ENCODE data around the gene FUT3.
"Not testable (repeated sequence)": the region's sequence is repeated elsewhere in the genome, so short reads cannot be mapped to it uniquely, and the experiment has no call there.

FUT3 gene

GRCh38 chr19:5843295-5843927, 7.8 kb downstream of the FUT3 start:
- Mint-ChIP-seq H3K27me3 (peaks cover 17% of the 10 kb centered on the region), H3K9me3 (no peaks in the 10 kb centered on the region), H3K27ac (no peak overlapping the region), H3K4me3 (no peak overlapping the region), H3K4me1 (peaks cover 4% of the 10 kb centered on the region), H3K36me3 (no peaks in the 10 kb centered on the region)
- ATAC-seq, result no peak

GRCh38 chr19:5841735-5842111, 9.5 kb downstream of the FUT3 start:
- H3K36me3 Mint-ChIP-seq, ATAC-seq, H3K9me3 Mint-ChIP-seq, H3K4me1 Mint-ChIP-seq, H3K27ac Mint-ChIP-seq, H3K4me3 Mint-ChIP-seq: not testable (repeated sequence)
- H3K27me3 Mint-ChIP-seq, result peaks cover 33% of the 10 kb centered on the region

- no peak within 1 kb of the TSS for H3K4me3 Mint-ChIP-seq
- H3K9me3 Mint-ChIP-seq, result no peaks in the 10 kb centered on the region
- no peaks in the 10 kb centered on the region for H3K36me3 Mint-ChIP-seq
- H3K27ac Mint-ChIP-seq, result no peak within 1 kb of the TSS
- peaks cover 40% of the 10 kb centered on the region for H3K27me3 Mint-ChIP-seq
- peaks cover 6% of the 10 kb centered on the region for H3K4me1 Mint-ChIP-seq
- no peak for ATAC-seq
Observed at GRCh38 chr19:5839065-5840017, 11.9 kb downstream of the FUT3 start, which contains the start of gene FUT6. FUT6 (minus strand) TSS chr19:5839702; CDS start chr19:5832567, 7,135 bp downstream.

GRCh38 chr19:5838353-5839064, 12.7 kb downstream of the FUT3 start:
- H3K36me3 Mint-ChIP-seq, result no peaks in the 10 kb centered on the region
- peaks cover 45% of the 10 kb centered on the region for H3K27me3 Mint-ChIP-seq
- ATAC-seq, result no peak
- H3K4me1 Mint-ChIP-seq, result peaks cover 6% of the 10 kb centered on the region
- H3K4me3 Mint-ChIP-seq, result no peak overlapping the region
- H3K9me3 Mint-ChIP-seq, result no peaks in the 10 kb centered on the region
- H3K27ac Mint-ChIP-seq, result no peak overlapping the region

- no peak overlapping the region for H3K4me3 Mint-ChIP-seq
- no peaks in the 10 kb centered on the region for H3K9me3 Mint-ChIP-seq
- no peaks in the 10 kb centered on the region for H3K36me3 Mint-ChIP-seq
- H3K27me3 Mint-ChIP-seq, result peaks cover 43% of the 10 kb centered on the region
- H3K4me1 Mint-ChIP-seq, result peaks cover 6% of the 10 kb centered on the region
- ATAC-seq, result no peak
- H3K27ac Mint-ChIP-seq, result no peak overlapping the region
Observed at GRCh38 chr19:5837761-5838352, 13.4 kb downstream of the FUT3 start.

- no peaks in the 10 kb centered on the region for H3K36me3 Mint-ChIP-seq
- ATAC-seq, result no peak
- H3K4me1 Mint-ChIP-seq, result peaks cover 7% of the 10 kb centered on the region
- no peak overlapping the region for H3K27ac Mint-ChIP-seq
- H3K9me3 Mint-ChIP-seq, result no peaks in the 10 kb centered on the region
- peaks cover 49% of the 10 kb centered on the region for H3K27me3 Mint-ChIP-seq
- H3K4me3 Mint-ChIP-seq, result no peak overlapping the region
Observed at GRCh38 chr19:5832527-5833216, 18.6 kb downstream of the FUT3 start.

DNA sequence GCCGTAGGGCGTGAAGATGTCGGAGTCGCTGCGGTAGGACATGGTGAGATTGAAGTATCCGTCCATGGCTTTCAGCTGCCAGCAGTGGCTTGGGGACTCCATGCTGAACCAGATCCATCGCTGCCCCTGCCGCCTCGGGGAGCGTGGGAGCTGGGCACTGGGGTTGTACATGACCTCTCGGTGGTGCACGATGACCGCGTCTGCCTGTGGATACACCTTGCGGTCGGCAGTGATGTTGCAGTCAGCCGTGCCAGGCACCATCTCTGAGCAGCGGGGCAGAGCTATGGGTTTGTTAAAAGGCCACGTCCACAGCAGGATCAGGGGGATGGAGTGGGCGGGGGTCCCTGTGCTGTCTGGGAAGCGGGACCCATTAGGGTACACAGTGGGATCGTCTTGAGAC, 19.2 kb downstream of the FUT3 start:
- Mint-ChIP-seq H3K36me3 (no peaks in the 10 kb centered on the region), H3K4me3 (no peak overlapping the region), H3K4me1 (peaks cover 11% of the 10 kb centered on the region), H3K9me3 (no peaks in the 10 kb centered on the region), H3K27me3 (peaks cover 48% of the 10 kb centered on the region), H3K27ac (no peak overlapping the region)
- no peak for ATAC-seq

DNA sequence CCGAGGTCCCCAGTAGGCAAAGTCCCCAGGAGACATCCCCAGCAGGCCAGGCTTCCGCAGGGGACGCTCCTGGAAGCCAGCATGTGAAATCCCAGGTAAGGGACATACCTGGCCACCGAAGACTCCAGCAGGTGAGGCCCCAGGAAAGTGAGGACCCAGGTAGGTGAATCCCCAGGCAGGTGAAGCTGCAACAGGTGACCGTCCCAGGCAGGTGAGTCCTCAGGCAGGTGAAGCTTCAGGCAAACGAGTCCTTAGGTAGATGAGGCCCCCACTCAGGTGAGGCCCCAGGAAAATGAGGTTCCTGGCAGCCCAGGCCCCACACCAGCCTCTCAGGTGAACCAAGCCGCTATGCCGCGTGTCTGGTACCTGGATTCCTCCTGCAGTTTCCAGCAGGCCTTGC, 20.1 kb downstream of the FUT3 start:
- peaks cover 18% of the 10 kb centered on the region for H3K4me1 Mint-ChIP-seq
- H3K9me3 Mint-ChIP-seq, result no peaks in the 10 kb centered on the region
- H3K27me3 Mint-ChIP-seq, result peaks cover 53% of the 10 kb centered on the region
- H3K4me3 Mint-ChIP-seq, result no peak overlapping the region
- no peaks in the 10 kb centered on the region for H3K36me3 Mint-ChIP-seq
- H3K27ac Mint-ChIP-seq, result no peak overlapping the region
- no peak for ATAC-seq

GRCh38 chr19:5829567-5830310, 21.5 kb downstream of the FUT3 start:
- no peak for ATAC-seq
- Mint-ChIP-seq H3K4me3 (no peak overlapping the region), H3K36me3 (no peaks in the 10 kb centered on the region), H3K9me3 (no peaks in the 10 kb centered on the region), H3K27ac (no peak overlapping the region), H3K27me3 (peaks cover 50% of the 10 kb centered on the region), H3K4me1 (peaks cover 18% of the 10 kb centered on the region)

DNA sequence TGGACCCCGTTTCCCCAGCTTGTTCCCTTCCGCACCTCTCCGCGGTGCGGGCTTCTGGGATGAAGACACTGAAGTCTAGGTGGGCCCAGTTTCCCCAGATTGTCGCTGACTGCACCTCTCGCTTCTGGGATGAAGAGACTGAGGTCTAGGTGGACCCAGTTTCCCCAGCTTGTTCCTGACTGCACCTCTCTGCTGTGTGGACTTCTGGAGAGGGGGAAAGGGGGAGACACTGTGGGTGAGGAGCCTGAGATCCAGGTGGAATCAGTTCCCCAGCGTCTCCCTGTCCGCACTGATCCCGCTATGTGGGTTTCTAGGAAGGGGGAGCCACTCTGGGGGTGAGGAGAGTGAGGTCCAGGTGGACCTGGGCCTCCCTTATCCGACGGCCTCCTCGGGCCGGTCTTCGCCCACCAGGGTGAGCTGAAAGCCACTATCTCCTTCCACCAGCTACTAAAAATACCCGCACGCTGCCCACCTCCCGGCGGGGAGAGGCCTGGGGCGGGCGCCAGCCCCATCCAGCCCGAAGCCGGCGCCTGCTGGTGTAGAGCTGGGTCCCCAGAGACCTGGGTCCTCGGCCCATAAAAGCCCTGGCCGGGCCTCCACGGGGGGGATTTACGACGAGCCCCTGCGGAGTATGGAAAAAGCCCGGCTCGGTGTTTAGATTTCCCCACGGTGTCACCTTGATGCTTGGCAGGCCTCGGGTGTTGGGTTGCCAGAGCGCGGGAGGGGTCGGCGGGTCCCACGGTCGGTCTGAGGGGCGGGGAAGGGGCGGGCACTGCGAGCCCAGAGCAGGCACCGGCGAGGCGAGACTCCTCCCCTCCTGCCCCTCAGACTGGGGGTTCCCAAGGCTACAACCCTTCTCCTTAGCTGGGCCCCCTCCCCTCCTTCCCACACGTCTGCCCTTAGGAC, 22.3 kb downstream of the FUT3 start:
- Mint-ChIP-seq H3K27me3 (peaks cover 42% of the 10 kb centered on the region), H3K4me3 (peak overlapping the region; percentile 96), H3K36me3 (no peaks in the 10 kb centered on the region), H3K9me3 (no peaks in the 10 kb centered on the region), H3K27ac (peak overlapping the region; percentile 81), H3K4me1 (peaks cover 18% of the 10 kb centered on the region)
- ATAC-seq, result no peak

DNA sequence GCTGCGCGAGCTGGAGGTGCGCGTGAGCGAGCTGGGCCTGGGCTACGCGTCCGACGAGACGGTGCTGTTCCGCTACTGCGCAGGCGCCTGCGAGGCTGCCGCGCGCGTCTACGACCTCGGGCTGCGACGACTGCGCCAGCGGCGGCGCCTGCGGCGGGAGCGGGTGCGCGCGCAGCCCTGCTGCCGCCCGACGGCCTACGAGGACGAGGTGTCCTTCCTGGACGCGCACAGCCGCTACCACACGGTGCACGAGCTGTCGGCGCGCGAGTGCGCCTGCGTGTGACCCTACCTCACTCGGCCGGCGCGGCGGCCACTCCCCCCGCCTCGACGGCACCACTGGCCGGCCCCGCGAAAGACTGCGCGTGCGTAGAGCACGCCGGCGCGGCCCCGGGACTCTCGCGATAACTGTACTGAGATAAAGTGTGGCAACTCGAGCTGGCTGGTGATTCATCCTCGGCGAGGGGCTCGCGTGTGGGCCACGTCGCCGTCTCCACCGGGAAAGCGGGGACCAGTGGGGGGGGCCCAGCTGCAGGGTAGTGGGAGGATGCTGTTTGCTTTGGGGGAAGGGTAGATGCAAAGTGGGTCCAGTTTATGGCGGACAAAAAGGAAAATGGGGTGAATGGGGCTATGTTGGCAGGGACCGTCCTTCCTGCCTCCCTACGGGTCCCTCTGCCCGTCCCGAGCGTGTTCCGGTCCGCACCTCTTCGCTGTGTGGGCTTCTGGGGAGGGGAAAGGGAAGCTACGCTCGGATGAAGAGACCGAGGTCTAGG, 23.2 kb downstream of the FUT3 start:
- H3K27me3 Mint-ChIP-seq, result peaks cover 36% of the 10 kb centered on the region
- H3K4me3 Mint-ChIP-seq, result peak overlapping the region; percentile 96
- no peaks in the 10 kb centered on the region for H3K9me3 Mint-ChIP-seq
- H3K27ac Mint-ChIP-seq, result peak overlapping the region; percentile 81
- peak; percentile 84 for ATAC-seq
- peaks cover 18% of the 10 kb centered on the region for H3K4me1 Mint-ChIP-seq
- no peaks in the 10 kb centered on the region for H3K36me3 Mint-ChIP-seq

- H3K4me3 Mint-ChIP-seq, result peak overlapping the region; percentile 77
- H3K36me3 Mint-ChIP-seq, result no peaks in the 10 kb centered on the region
- H3K4me1 Mint-ChIP-seq, result peaks cover 18% of the 10 kb centered on the region
- H3K27me3 Mint-ChIP-seq, result peaks cover 30% of the 10 kb centered on the region
- no peak for ATAC-seq
- H3K27ac Mint-ChIP-seq, result peak overlapping the region; percentile 57
- H3K9me3 Mint-ChIP-seq, result no peaks in the 10 kb centered on the region
Observed at GRCh38 chr19:5827342-5827890, 23.8 kb downstream of the FUT3 start.
